CD14-positive monocyte (primary cell): ENCODE measurements around the gene SETD3. TPM values are rescaled to one million over a fixed set of nuclear protein-coding genes. Genes with fewer than 3 reads are reported as not detected.
A peak's percentile ranks its signal among the peaks of the same experiment; 100 is the strongest.

ENCODE experiments used
- DNase-seq, 3 donors: peaks; one replicate each; pipeline ENCODE4 v3.0.0-alpha.2; 2011 to 2022
- H2AFZ ChIP-seq: 2 replicates; pipeline ENCODE4 v1.6.0; 2012; ENCODE audit warnings: mild to moderate bottlenecking, low read depth, low read length, inconsistent platforms; ENCODE audit not compliant: insufficient read depth, poor library complexity, severe bottlenecking
- H3K27ac ChIP-seq, 2 donors: 1 replicate in 1 of 2; 2 replicates in 1 of 2; pipeline ENCODE4 v1.5.1; 2012 to 2013; ENCODE audit warnings: low read length in 2 of 2, control low read depth in 1 of 2, inconsistent platforms in 1 of 2, low read depth in 1 of 2, mild to moderate bottlenecking in 1 of 2
- H3K27me3 ChIP-seq, 2 donors: one replicate each; pipeline versions ENCODE4 v1.6.0 to v1.6.1; 2011 to 2013; ENCODE audit warnings: low read length in 2 of 2; ENCODE audit not compliant: control insufficient read depth in 2 of 2, insufficient read depth in 2 of 2
- H3K36me3 ChIP-seq, 2 donors: replicated peaks in 1 of 2; 1 replicate in 1 of 2; 2 replicates in 1 of 2; pipeline versions ENCODE4 v1.5.1 to v1.6.1; 2012 to 2013; ENCODE audit warnings: low read length in 2 of 2, control low read depth in 1 of 2, inconsistent platforms in 1 of 2, mild to moderate bottlenecking in 1 of 2; ENCODE audit not compliant: insufficient read depth in 2 of 2, control insufficient read depth in 1 of 2
- H3K4me1 ChIP-seq, 2 donors: 1 replicate in 1 of 2; 2 replicates in 1 of 2; pipeline versions ENCODE4 v1.5.1 to v1.6.1; 2012 to 2013; ENCODE audit warnings: low read length in 2 of 2, control low read depth in 1 of 2, inconsistent platforms in 1 of 2, mild to moderate bottlenecking in 1 of 2, moderate library complexity in 1 of 2; ENCODE audit not compliant: insufficient read depth in 2 of 2, control insufficient read depth in 1 of 2
- H3K4me2 ChIP-seq: replicated peaks from 2 replicates; pipeline ENCODE3; 2012; ENCODE audit warnings: low read length, moderate library complexity, mild to moderate bottlenecking; ENCODE audit not compliant: poor library complexity, severe bottlenecking; ENCODE audit errors: extremely low read depth
- H3K4me3 ChIP-seq, 3 experiments: fragments of 200-600 bp in 1 of 3; sonication (generic) in 1 of 3; replicated peaks in 1 of 3; 1 replicate in 2 of 3; 2 replicates in 1 of 3; pipeline ENCODE4 v1.5.1; 2011 to 2013; ENCODE audit warnings: low read length in 3 of 3, mild to moderate bottlenecking in 3 of 3, control low read depth in 2 of 3, low read depth in 2 of 3, inconsistent platforms in 1 of 3, moderate library complexity in 1 of 3
- H3K79me2 ChIP-seq: 2 replicates; pipeline ENCODE4 v1.6.0; 2012; ENCODE audit warnings: mild to moderate bottlenecking, control low read depth, inconsistent platforms, low read length, moderate library complexity; ENCODE audit not compliant: insufficient read depth
- H3K9ac ChIP-seq: 2 replicates; pipeline ENCODE4 v1.6.0; 2017; ENCODE audit warnings: low read length, mild to moderate bottlenecking; ENCODE audit not compliant: insufficient read depth, poor library complexity, severe bottlenecking
- H3K9me3 ChIP-seq, 2 donors: replicated peaks in 1 of 2; 1 replicate in 1 of 2; 2 replicates in 1 of 2; pipeline versions ENCODE4 v1.5.1 to v1.6.1; 2012 to 2013; ENCODE audit warnings: low read length in 2 of 2, control low read depth in 1 of 2; ENCODE audit not compliant: control insufficient read depth in 1 of 2, insufficient read depth in 1 of 2
- H4K20me1 ChIP-seq: 2 replicates; pipeline ENCODE4 v1.6.0; 2012; ENCODE audit warnings: mild to moderate bottlenecking, low read length, control low read depth, moderate library complexity; ENCODE audit not compliant: insufficient read depth
- H3K27ac Mint-ChIP-seq, 7 donors: one replicate each; pipeline ENCODE4 v1.8.0; 2020; ENCODE audit warnings: mild to moderate bottlenecking in 7 of 7, mixed read lengths in 7 of 7, moderate library complexity in 6 of 7, inconsistent platforms in 2 of 7
- H3K27me3 Mint-ChIP-seq, 3 donors: one replicate each; pipeline ENCODE4 v1.8.0; 2021 to 2022; ENCODE audit warnings: low read depth in 3 of 3, mild to moderate bottlenecking in 3 of 3, mixed read lengths in 3 of 3, moderate library complexity in 3 of 3, inconsistent platforms in 1 of 3
- H3K36me3 Mint-ChIP-seq, 2 donors: one replicate each; pipeline ENCODE4 v1.8.0; 2020; ENCODE audit warnings: mixed read lengths in 2 of 2, inconsistent platforms in 1 of 2, mild to moderate bottlenecking in 1 of 2
- H3K4me1 Mint-ChIP-seq: one replicate; pipeline ENCODE4 v1.8.0; 2020; ENCODE audit warnings: mild to moderate bottlenecking, mixed read lengths
- H3K4me3 Mint-ChIP-seq, 2 donors: one replicate each; pipeline ENCODE4 v1.8.0; 2020; ENCODE audit warnings: mild to moderate bottlenecking in 2 of 2, mixed read lengths in 2 of 2, moderate library complexity in 1 of 2
- H3K9me3 Mint-ChIP-seq, 7 donors: one replicate each; pipeline ENCODE4 v1.8.0; 2020 to 2022; ENCODE audit warnings: mixed read lengths in 7 of 7, mild to moderate bottlenecking in 6 of 7, moderate library complexity in 6 of 7, inconsistent platforms in 2 of 7
- CTCF ChIP-seq: fragments of 200-600 bp; IDR thresholded peaks from one replicate; pipeline ENCODE4 v1.8.0; 2022; ENCODE audit warnings: antibody characterized with exemption, mild to moderate bottlenecking
- WGBS: methylation state at CpG from one replicate; pipeline ENCODE4 v1.1.5; 2013; ENCODE audit warnings: missing lambda C conversion rate; ENCODE audit not compliant: insufficient coverage; 5-methylcytosine and 5-hydroxymethylcytosine counted together
- intact Hi-C, 2 donors: fragments of 100-400 bp; cut with micrococcal nuclease; formaldehyde crosslinking; loops; one replicate each; pipeline versions ENCODE4 v1.15.0 to v1.15.1; 2023
- polyA plus RNA-seq, 3 donors: library from polyadenylated mRNA; depleted of rRNA in 1 of 3; unstranded in 2 of 3; stranded (reverse) in 1 of 3; fragments of 300-500 nt in 2 of 3; fragments of >200 nt in 1 of 3; fragmentation: Illumina TruSeq in 2 of 3; gene quantifications; 1 replicate in 2 of 3; 2 replicates in 1 of 3; pipeline ENCODE4 v1.2.3, GENCODE V29; 2012 to 2021

SETD3 gene
- polyA plus RNA-seq, 3 donors = 22.9 to 39.5 (median 38.7) TPM

DNA sequence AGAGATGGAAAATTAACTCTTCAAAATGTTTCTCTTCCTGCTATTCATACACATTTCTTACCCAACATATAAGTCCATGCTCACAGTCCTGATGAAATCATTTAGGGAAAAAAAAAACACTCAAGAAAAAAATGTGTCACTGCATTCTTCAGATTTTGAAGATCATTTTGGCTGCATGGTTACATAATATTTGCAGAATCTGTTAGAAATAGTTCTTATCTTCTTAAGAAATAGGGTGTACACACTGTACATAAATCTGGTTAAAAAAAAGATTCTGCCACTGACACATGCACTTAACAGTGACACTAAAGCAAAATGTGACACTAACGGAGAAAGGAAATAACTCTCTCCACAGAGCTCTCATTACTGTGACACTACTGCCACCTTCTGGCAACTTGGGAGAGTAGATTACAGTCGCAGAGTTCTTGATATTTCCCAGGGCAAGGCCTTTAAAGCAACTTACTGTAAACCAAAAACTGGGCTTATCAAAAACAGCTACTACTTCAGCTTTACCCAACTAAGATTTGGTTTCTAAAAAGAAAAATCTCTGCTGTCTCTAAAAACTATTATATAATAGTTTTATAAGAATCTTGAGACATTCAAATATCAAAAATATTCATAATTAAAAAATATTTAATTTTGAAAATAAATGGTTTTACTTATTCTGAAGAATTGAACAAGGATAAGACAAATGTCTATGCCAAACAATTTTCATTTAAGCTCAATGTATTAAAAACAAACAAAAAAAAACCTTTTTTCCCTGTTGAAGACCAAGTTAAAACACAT, 65.0 kb downstream of the SETD3 start:
- Histone ChIP-seq H3K4me3 (no peak overlapping the region), H3K27ac (no peak overlapping the region), H4K20me1 (peaks cover 19% of the 10 kb centered on the region), H3K4me1 (no peaks in the 10 kb centered on the region), H3K36me3 (peaks cover 47 to 67% of the 10 kb centered on the region in 2 donors), H3K9me3 (no peaks in the 10 kb centered on the region), H3K79me2 (peaks cover 3% of the 10 kb centered on the region), H3K4me2 (no peak overlapping the region), H2AFZ (no peak overlapping the region), H3K9ac (no peak overlapping the region), H3K27me3 (no peaks in the 10 kb centered on the region)
- intact Hi-C loops = no loop called here
- Mint-ChIP-seq H3K27ac (no peak overlapping the region), H3K4me3 (no peak overlapping the region), H3K27me3 (no peaks in the 10 kb centered on the region), H3K36me3 (peaks cover 46 to 51% of the 10 kb centered on the region in 2 donors), H3K9me3 (no peaks in the 10 kb centered on the region), H3K4me1 (peaks cover 3% of the 10 kb centered on the region)
- peak; percentile 81 for TF ChIP-seq CTCF
- DNase-seq = peak; percentile 51 to 64 (median 58)
- no CpG with 5 or more reads among the region's 2 CpGs for WGBS

- intact Hi-C loops = no loop called here
- TF ChIP-seq CTCF = no peak
- over 99% methylated on average over 16 of the region's 17 CpGs for WGBS
- Histone ChIP-seq H2AFZ (no peak overlapping the region), H3K9ac (no peak overlapping the region), H3K36me3 (peaks cover 53 to 79% of the 10 kb centered on the region in 2 donors), H3K4me1 (no peaks in the 10 kb centered on the region), H3K4me3 (no peak overlapping the region), H3K27me3 (no peaks in the 10 kb centered on the region), H3K4me2 (no peak overlapping the region), H3K9me3 (no peaks in the 10 kb centered on the region), H3K79me2 (no peaks in the 10 kb centered on the region), H4K20me1 (peaks cover 19% of the 10 kb centered on the region), H3K27ac (no peak overlapping the region)
- Mint-ChIP-seq H3K27ac (peak overlapping the region in 3 of 7 donors; percentile 5 to 13 (median 12)), H3K27me3 (no peaks in the 10 kb centered on the region), H3K4me1 (peaks cover 3% of the 10 kb centered on the region), H3K9me3 (no peaks in the 10 kb centered on the region), H3K4me3 (no peak overlapping the region), H3K36me3 (peaks cover 54 to 64% of the 10 kb centered on the region in 2 donors)
- no peak for DNase-seq
These were observed 66.7 kb downstream of the SETD3 start for GRCh38 chr14:99413911-99414310.
